Stimulated activated naive B cell treated with anti-CD40 and anti-IgM and Interleukin-4, amounts not matched to agents 10 μg/mL and 1 μg/mL and 100 μg/mL, for 72 hours (primary cell): ENCODE results near the gene CD82.
A peak's percentile ranks its signal among the peaks of the same experiment; 100 is the strongest.

Source experiments
- ATAC-seq, 2 donors: fragments of 150-1000 bp; cut with Tn5 transposase; replicated peaks; 2 replicates each; pipeline ENCODE4 v1.10.0; 2021; ENCODE audit warnings: moderate library complexity in 1 of 2
- DNase-seq: peaks from one replicate; pipeline ENCODE4 v3.0.0; 2021
- H3K27ac Mint-ChIP-seq: one replicate; pipeline ENCODE4 v1.8.0; 2022; ENCODE audit warnings: mild to moderate bottlenecking, mixed read lengths
- H3K27me3 Mint-ChIP-seq, 2 donors: one replicate each; pipeline ENCODE4 v1.8.0; 2022; ENCODE audit warnings: mixed read lengths in 2 of 2
- H3K36me3 Mint-ChIP-seq, 2 donors: one replicate each; pipeline ENCODE4 v1.8.0; 2022; ENCODE audit warnings: mixed read lengths in 2 of 2, mild to moderate bottlenecking in 1 of 2
- H3K4me1 Mint-ChIP-seq, 2 donors: one replicate each; pipeline ENCODE4 v1.8.0; 2022; ENCODE audit warnings: mixed read lengths in 2 of 2, mild to moderate bottlenecking in 1 of 2
- H3K4me3 Mint-ChIP-seq, 2 donors: one replicate each; pipeline ENCODE4 v1.8.0; 2022; ENCODE audit warnings: mild to moderate bottlenecking in 2 of 2, mixed read lengths in 2 of 2, moderate library complexity in 1 of 2
- H3K9me3 Mint-ChIP-seq, 2 donors: one replicate each; pipeline ENCODE4 v1.8.0; 2022; ENCODE audit warnings: mixed read lengths in 2 of 2, mild to moderate bottlenecking in 1 of 2

The CD82 gene

GRCh38 chr11:44611687-44612434, 46.4 kb downstream of the CD82 start:
- DNase-seq, result peak; percentile 87
- no peaks in the 10 kb centered on the region for H3K9me3 Mint-ChIP-seq
- H3K27ac Mint-ChIP-seq, result peak overlapping the region; percentile 92
- peak overlapping the region; percentile 29 to 47 for H3K4me3 Mint-ChIP-seq
- peak; percentile 58 to 62 for ATAC-seq
- peaks cover 71 to 92% of the 10 kb centered on the region in 2 donors for H3K36me3 Mint-ChIP-seq
- H3K4me1 Mint-ChIP-seq, result peaks cover 88 to 100% of the 10 kb centered on the region in 2 donors
- H3K27me3 Mint-ChIP-seq, result no peaks in the 10 kb centered on the region

- Mint-ChIP-seq H3K36me3 (peaks cover 68 to 88% of the 10 kb centered on the region in 2 donors), H3K9me3 (no peaks in the 10 kb centered on the region), H3K4me1 (peaks cover 81 to 96% of the 10 kb centered on the region in 2 donors), H3K4me3 (peak overlapping the region; percentile 23 to 64), H3K27ac (peak overlapping the region; percentile 79), H3K27me3 (no peaks in the 10 kb centered on the region)
- ATAC-seq (no peak), DNase-seq (no peak)
Measured at GRCh38 chr11:44613153-44613552, 47.7 kb downstream of the CD82 start.

GRCh38 chr11:44614281-44614775, 48.9 kb downstream of the CD82 start:
- H3K4me1 Mint-ChIP-seq, result peaks cover 72 to 84% of the 10 kb centered on the region in 2 donors
- DNase-seq, result no peak
- peaks cover 73 to 88% of the 10 kb centered on the region in 2 donors for H3K36me3 Mint-ChIP-seq
- no peak overlapping the region for H3K4me3 Mint-ChIP-seq
- H3K9me3 Mint-ChIP-seq, result no peaks in the 10 kb centered on the region
- no peaks in the 10 kb centered on the region for H3K27me3 Mint-ChIP-seq
- peak overlapping the region; percentile 88 for H3K27ac Mint-ChIP-seq
- ATAC-seq, result no peak

GRCh38 chr11:44615041-44615755, 49.7 kb downstream of the CD82 start:
- Mint-ChIP-seq H3K4me3 (peak overlapping the region in 1 of 2 donors; percentile 2), H3K9me3 (no peaks in the 10 kb centered on the region), H3K27me3 (no peaks in the 10 kb centered on the region), H3K4me1 (peaks cover 63 to 76% of the 10 kb centered on the region in 2 donors), H3K27ac (peak overlapping the region; percentile 88), H3K36me3 (peaks cover 73 to 84% of the 10 kb centered on the region in 2 donors)
- ATAC-seq, result no peak
- DNase-seq, result no peak

- H3K4me3 Mint-ChIP-seq, result no peak overlapping the region
- H3K27me3 Mint-ChIP-seq, result no peaks in the 10 kb centered on the region
- peak overlapping the region; percentile 37 for H3K27ac Mint-ChIP-seq
- ATAC-seq (peak; percentile 29 to 31), DNase-seq (no peak)
- H3K36me3 Mint-ChIP-seq, result peaks cover 78 to 87% of the 10 kb centered on the region in 2 donors
- H3K4me1 Mint-ChIP-seq, result peaks cover 62 to 76% of the 10 kb centered on the region in 2 donors
- H3K9me3 Mint-ChIP-seq, result no peaks in the 10 kb centered on the region
Measured at GRCh38 chr11:44615913-44616791, 50.7 kb downstream of the CD82 start.

- Mint-ChIP-seq H3K4me3 (no peak overlapping the region), H3K27ac (peak overlapping the region; percentile 47), H3K36me3 (peaks cover 85 to 88% of the 10 kb centered on the region in 2 donors), H3K27me3 (no peaks in the 10 kb centered on the region), H3K9me3 (no peaks in the 10 kb centered on the region), H3K4me1 (peaks cover 60 to 76% of the 10 kb centered on the region in 2 donors)
- ATAC-seq, result no peak
- peak; percentile 0 for DNase-seq
Measured at GRCh38 chr11:44617671-44618461, 52.4 kb downstream of the CD82 start.

GRCh38 chr11:44618561-44619425, 53.3 kb downstream of the CD82 start:
- Mint-ChIP-seq H3K4me3 (no peak overlapping the region), H3K9me3 (no peaks in the 10 kb centered on the region), H3K27me3 (no peaks in the 10 kb centered on the region), H3K4me1 (peaks cover 63 to 76% of the 10 kb centered on the region in 2 donors), H3K36me3 (peaks cover 81 to 82% of the 10 kb centered on the region in 2 donors), H3K27ac (peak overlapping the region; percentile 44)
- DNase-seq (peak; percentile 0), ATAC-seq (no peak)

GRCh38 chr11:44620328-44620725, 54.9 kb downstream of the CD82 start:
- Mint-ChIP-seq H3K4me3 (no peak overlapping the region), H3K36me3 (peaks cover 66 to 73% of the 10 kb centered on the region in 2 donors), H3K4me1 (peaks cover 58 to 76% of the 10 kb centered on the region in 2 donors), H3K9me3 (no peaks in the 10 kb centered on the region), H3K27me3 (no peaks in the 10 kb centered on the region), H3K27ac (peak overlapping the region; percentile 32)
- ATAC-seq, result no peak
- no peak for DNase-seq

GRCh38 chr11:44621140-44621681, 55.7 kb downstream of the CD82 start:
- peaks cover 50 to 76% of the 10 kb centered on the region in 2 donors for H3K4me1 Mint-ChIP-seq
- DNase-seq, result peak; percentile 30
- peak overlapping the region; percentile 81 for H3K27ac Mint-ChIP-seq
- ATAC-seq, result peak; percentile 44 to 51
- H3K36me3 Mint-ChIP-seq, result peaks cover 57 to 72% of the 10 kb centered on the region in 2 donors
- no peaks in the 10 kb centered on the region for H3K27me3 Mint-ChIP-seq
- no peaks in the 10 kb centered on the region for H3K9me3 Mint-ChIP-seq
- no peak overlapping the region for H3K4me3 Mint-ChIP-seq

GRCh38 chr11:44621784-44622183, 56.3 kb downstream of the CD82 start:
- H3K4me1 Mint-ChIP-seq, result peaks cover 44 to 70% of the 10 kb centered on the region in 2 donors
- H3K9me3 Mint-ChIP-seq, result peaks cover 0 to 3% of the 10 kb centered on the region in 2 donors
- H3K36me3 Mint-ChIP-seq, result peaks cover 55 to 71% of the 10 kb centered on the region in 2 donors

GRCh38 chr11:44622190-44622650, 56.8 kb downstream of the CD82 start:
- H3K27me3 Mint-ChIP-seq, result no peaks in the 10 kb centered on the region
- peaks cover 0 to 3% of the 10 kb centered on the region in 2 donors for H3K9me3 Mint-ChIP-seq
- peaks cover 53 to 67% of the 10 kb centered on the region in 2 donors for H3K36me3 Mint-ChIP-seq
- ATAC-seq, result no peak
- H3K27ac Mint-ChIP-seq, result peak overlapping the region; percentile 59
- peaks cover 42 to 65% of the 10 kb centered on the region in 2 donors for H3K4me1 Mint-ChIP-seq
- H3K4me3 Mint-ChIP-seq, result peak overlapping the region in 1 of 2 donors; percentile 12
- DNase-seq, result peak; percentile 0

More at GRCh38 chr11:44621784-44622183, 56.3 kb downstream of the CD82 start:
- ATAC-seq (no peak), DNase-seq (no peak)
- Mint-ChIP-seq H3K27me3 (no peaks in the 10 kb centered on the region), H3K4me3 (no peak overlapping the region), H3K27ac (peak overlapping the region; percentile 59)

- Mint-ChIP-seq H3K4me3 (no peak overlapping the region), H3K36me3 (peaks cover 50 to 65% of the 10 kb centered on the region in 2 donors), H3K9me3 (peaks cover 0 to 3% of the 10 kb centered on the region in 2 donors), H3K27me3 (no peaks in the 10 kb centered on the region), H3K4me1 (peaks cover 41 to 64% of the 10 kb centered on the region in 2 donors), H3K27ac (peak overlapping the region; percentile 59)
- ATAC-seq (no peak), DNase-seq (peak; percentile 0)
Measured at GRCh38 chr11:44622721-44623258, 57.3 kb downstream of the CD82 start.
